HG02588 (cell line): ENCODE measurements around the gene KRTAP10-11.

Experiments
- ATAC-seq: cut with Tn5 transposase; IDR thresholded peaks from one replicate; pipeline ENCODE4 v1.9.1; 2021; ENCODE audit warnings: mild to moderate bottlenecking, moderate library complexity; ENCODE audit not compliant: unreplicated experiment

The KRTAP10-11 gene

DNA sequence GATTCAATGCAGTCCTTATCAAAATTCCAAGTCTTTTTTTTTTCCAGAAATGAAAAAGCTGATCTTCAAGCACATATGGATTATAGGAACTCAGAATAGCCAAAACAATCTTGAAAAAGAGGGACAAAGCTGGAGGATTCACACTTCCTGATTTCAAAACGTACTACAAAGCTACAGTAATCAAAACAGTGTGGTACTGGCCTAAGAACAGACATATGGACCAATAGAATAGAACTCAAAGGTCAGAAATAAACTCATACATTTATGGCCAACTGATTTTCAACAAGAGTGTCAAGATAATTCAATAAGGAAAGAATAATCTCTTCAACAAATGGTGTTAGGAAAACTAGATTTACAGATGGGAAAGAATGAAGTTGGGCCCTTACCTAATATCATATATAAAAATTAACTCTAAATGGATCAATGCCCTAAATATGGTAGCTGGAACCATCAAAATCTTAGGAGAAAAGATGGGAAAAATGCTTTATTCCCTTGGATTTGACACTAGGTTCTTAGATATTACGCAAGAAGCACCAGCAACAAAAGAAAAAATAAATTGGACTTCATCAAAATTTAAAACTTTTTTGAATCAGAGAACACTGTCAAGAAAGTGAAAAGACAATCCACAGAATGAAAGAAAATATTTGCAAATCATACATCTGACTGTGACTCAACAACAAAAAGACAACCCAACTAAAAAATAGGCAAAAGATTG lies 46.7 kb downstream of the KRTAP10-11 start:
- no peak for ATAC-seq

DNA sequence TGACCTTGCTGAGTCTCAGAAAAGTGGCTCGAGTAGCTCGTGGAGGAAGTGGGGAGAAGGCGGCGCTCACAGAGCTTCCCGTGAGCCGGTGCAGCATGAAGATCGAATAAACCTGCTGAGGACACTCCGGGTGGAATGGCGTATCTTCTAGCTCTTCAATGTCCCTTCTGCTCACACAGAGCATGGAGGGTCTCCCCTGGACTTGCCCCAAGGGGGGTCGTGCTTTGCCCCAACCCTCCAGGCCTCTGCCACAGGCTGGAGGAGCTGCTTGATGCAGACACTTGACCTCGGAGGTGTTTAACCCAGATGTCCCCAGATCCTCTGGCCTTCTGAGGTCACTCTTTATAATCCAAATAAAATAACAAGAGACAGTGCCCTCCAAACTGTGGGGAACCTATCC lies 48.6 kb downstream of the KRTAP10-11 start:
- no peak for ATAC-seq

DNA sequence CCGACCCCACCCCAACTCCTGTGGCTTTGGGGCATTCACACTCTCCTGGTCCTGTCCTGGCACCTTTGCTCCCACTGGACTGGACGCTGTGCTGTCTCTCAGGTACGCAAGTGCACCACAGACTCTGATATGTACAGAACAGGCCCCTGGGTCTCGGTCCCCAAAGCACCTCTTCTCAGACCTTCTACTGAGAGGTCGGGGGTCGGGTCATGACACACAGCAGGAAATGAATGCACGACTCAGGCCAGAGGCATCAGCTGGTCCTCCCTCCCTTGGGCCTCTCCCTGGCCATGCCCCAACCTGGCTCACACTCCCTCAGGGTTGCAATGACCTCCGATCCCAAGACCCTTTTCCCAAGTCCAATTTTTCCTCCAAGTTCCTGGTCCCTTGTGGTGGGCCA lies 49.0 kb downstream of the KRTAP10-11 start:
- no peak for ATAC-seq

DNA sequence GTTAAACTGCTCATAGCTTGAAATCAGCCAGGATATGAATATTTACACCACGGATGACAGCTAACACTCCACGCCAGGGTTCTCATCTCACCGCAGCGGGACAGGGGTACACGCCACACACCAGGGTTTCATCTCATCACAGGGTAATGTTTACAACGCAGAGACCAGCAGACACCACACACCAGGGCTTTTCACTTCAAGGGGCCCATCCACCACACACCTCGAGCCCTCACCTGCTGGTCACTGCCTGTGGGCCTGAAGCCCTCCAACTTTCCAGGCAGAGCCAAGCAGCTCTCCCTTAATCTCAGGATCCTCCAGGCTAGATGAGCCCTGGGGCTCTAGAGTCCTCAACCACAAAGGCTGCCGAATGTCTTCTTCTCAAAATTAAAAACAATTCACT lies 49.4 kb downstream of the KRTAP10-11 start:
- ATAC-seq = no peak

DNA sequence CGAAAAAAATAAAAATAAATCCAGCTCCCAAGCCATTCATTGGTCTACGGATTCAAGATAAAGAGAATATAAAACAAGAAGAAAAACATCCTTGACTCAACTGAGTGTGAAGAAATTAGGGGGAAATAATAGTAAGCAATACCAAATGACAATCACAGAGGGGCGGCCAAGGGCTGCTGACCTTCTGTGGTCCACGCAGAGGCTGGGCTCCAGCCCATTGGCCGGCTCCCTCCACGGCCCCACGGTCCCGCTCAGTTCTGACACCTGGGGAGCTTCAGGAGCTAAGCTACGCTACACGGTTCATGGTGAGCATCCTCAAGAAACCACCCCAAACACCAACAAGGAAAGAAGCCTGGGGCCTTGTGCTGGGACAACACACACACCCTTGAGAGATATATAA lies 50.4 kb downstream of the KRTAP10-11 start:
- ATAC-seq = no peak
